IMR-90 (cell line): ENCODE data around the gene BUD23. TPM values are rescaled to one million over a fixed set of nuclear protein-coding genes. Genes with fewer than 3 reads are reported as not detected.

Source experiments
- ATAC-seq: fragments of 200-7000 bp; cut with Tn5 transposase; 2 replicates; pipeline ENCODE4 v1.9.1; 2020; ENCODE audit warnings: low read depth, mild to moderate bottlenecking, moderate library complexity
- BruUV-seq: library from RNA; stranded (reverse); fragments of 400-500 nt; replicated peaks from 2 replicates; lab custom pipeline; 2021; lab: Mats Ljungman, UMichigan
- CTCF ChIA-PET: fragments of 300-600 bp; formaldehyde crosslinking; extraction: SDS; loops from one replicate; lab custom pipeline; 2021; ENCODE audit warnings: antibody characterized with exemption; lab: Yijun Ruan, JAX
- POLR2A ChIA-PET: fragments of 300-600 bp; sonication (Branson Sonifier 250); formaldehyde crosslinking; loops from one replicate; lab custom pipeline; 2022; ENCODE audit warnings: antibody characterized with exemption; ENCODE audit not compliant: unreplicated experiment; lab: Charles Lee
- DNase-seq: peaks from one replicate; pipeline ENCODE4 v3.0.0; 2013
- H2AFZ ChIP-seq: replicated peaks from 2 replicates; pipeline ENCODE3; 2013; ENCODE audit warnings: low read length, mild to moderate bottlenecking; ENCODE audit not compliant: poor library complexity
- H2AK5ac ChIP-seq: 2 replicates; pipeline ENCODE4 v1.6.1; 2013; ENCODE audit warnings: low read depth, low read length, inconsistent platforms
- H2AK9ac ChIP-seq: replicated peaks from 2 replicates; pipeline ENCODE3; 2013; ENCODE audit warnings: mild to moderate bottlenecking, low read depth, low read length, moderate library complexity; ENCODE audit not compliant: poor library complexity
- H2BK120ac ChIP-seq: 2 replicates; pipeline ENCODE4 v1.6.1; 2013; ENCODE audit warnings: low read depth, low read length, inconsistent platforms
- H2BK15ac ChIP-seq: 3 replicates; pipeline ENCODE4 v1.6.1; 2013; ENCODE audit warnings: low read depth, low read length, inconsistent platforms
- H2BK20ac ChIP-seq: 2 replicates; pipeline ENCODE4 v1.6.1; 2013; ENCODE audit warnings: low read depth, mild to moderate bottlenecking, inconsistent platforms, low read length, moderate library complexity
- H2BK5ac ChIP-seq: 2 replicates; pipeline ENCODE4 v1.6.1; 2013; ENCODE audit warnings: mild to moderate bottlenecking, low read depth, low read length, inconsistent platforms; ENCODE audit not compliant: poor library complexity, severe bottlenecking
- H3K14ac ChIP-seq: replicated peaks from 2 replicates; pipeline ENCODE4 v1.6.1; 2013; ENCODE audit warnings: low read depth, low read length, inconsistent platforms
- H3K18ac ChIP-seq: 2 replicates; pipeline ENCODE4 v1.6.1; 2013; ENCODE audit warnings: low read depth, low read length, control low read depth
- H3K23ac ChIP-seq: 2 replicates; pipeline ENCODE4 v1.6.1; 2013; ENCODE audit warnings: low read depth, low read length, inconsistent platforms
- H3K27ac ChIP-seq: 2 replicates; pipeline ENCODE4 v1.5.1; 2013; ENCODE audit warnings: mild to moderate bottlenecking, control low read depth, low read length; ENCODE audit not compliant: insufficient read depth
- H3K27me3 ChIP-seq: 2 replicates; pipeline ENCODE4 v1.6.1; 2013; ENCODE audit warnings: low read length; ENCODE audit not compliant: control insufficient read depth, insufficient read depth
- H3K36me3 ChIP-seq: 2 replicates; pipeline ENCODE4 v1.6.1; 2013; ENCODE audit warnings: low read length, mixed read lengths; ENCODE audit not compliant: control insufficient read depth, insufficient read depth
- H3K4ac ChIP-seq: 2 replicates; pipeline ENCODE4 v1.6.1; 2013; ENCODE audit warnings: low read depth, low read length, inconsistent platforms
- H3K4me1 ChIP-seq: 2 replicates; pipeline ENCODE4 v1.6.1; 2013; ENCODE audit warnings: low read length, mixed read lengths; ENCODE audit not compliant: control insufficient read depth, insufficient read depth
- H3K4me2 ChIP-seq: 2 replicates; pipeline ENCODE4 v1.6.1; 2013; ENCODE audit warnings: low read depth, mild to moderate bottlenecking, control low read depth, low read length, moderate library complexity
- H3K4me3 ChIP-seq: 2 replicates; pipeline ENCODE4 v1.5.1; 2013; ENCODE audit warnings: low read depth, mild to moderate bottlenecking, control low read depth, low read length, moderate library complexity; ENCODE audit not compliant: insufficient read depth
- H3K56ac ChIP-seq: 2 replicates; pipeline ENCODE4 v1.6.1; 2013; ENCODE audit warnings: low read length, inconsistent platforms; ENCODE audit not compliant: insufficient read depth; ENCODE audit errors: extremely low read depth
- H3K79me1 ChIP-seq, 2 experiments: 2 replicates each; pipeline ENCODE4 v1.6.1; 2013; ENCODE audit warnings: low read length in 2 of 2, inconsistent platforms in 1 of 2, low read depth in 1 of 2
- H3K9ac ChIP-seq: 2 replicates; pipeline ENCODE4 v1.6.1; 2013; ENCODE audit warnings: low read depth, low read length, control low read depth
- H3K9me1 ChIP-seq: 2 replicates; pipeline ENCODE4 v1.6.1; 2013; ENCODE audit warnings: low read length, inconsistent platforms; ENCODE audit not compliant: insufficient read depth
- H3K9me3 ChIP-seq: 2 replicates; pipeline ENCODE4 v1.6.1; 2013; ENCODE audit warnings: low read length; ENCODE audit not compliant: control insufficient read depth, insufficient read depth
- H4K20me1 ChIP-seq: 2 replicates; pipeline ENCODE4 v1.6.1; 2013; ENCODE audit warnings: low read length, inconsistent platforms; ENCODE audit not compliant: insufficient read depth
- H4K5ac ChIP-seq: 2 replicates; pipeline ENCODE4 v1.6.1; 2013; ENCODE audit warnings: mild to moderate bottlenecking, low read depth, low read length, control low read depth
- H4K8ac ChIP-seq, 2 experiments: 2 replicates each; pipeline ENCODE4 v1.6.1; 2013; ENCODE audit warnings: low read depth in 2 of 2, low read length in 2 of 2, control low read depth in 1 of 2, inconsistent platforms in 1 of 2
- H4K91ac ChIP-seq: 2 replicates; pipeline ENCODE4 v1.6.1; 2013; ENCODE audit warnings: low read depth, low read length, inconsistent platforms; ENCODE audit not compliant: insufficient read depth
- CEBPB ChIP-seq: IDR thresholded peaks from 2 replicates; pipeline ENCODE4 v1.6.1; 2012; ENCODE audit warnings: low read depth, low read length, improper control_type of control experiment
- ELK1 ChIP-seq: fragments of 150-350 bp; IDR thresholded peaks from 2 replicates; pipeline ENCODE4 v1.6.1; 2016; ENCODE audit warnings: low read depth, mild to moderate bottlenecking, low read length, moderate library complexity, borderline replicate concordance
- MAZ ChIP-seq: IDR thresholded peaks from 2 replicates; pipeline ENCODE4 v1.6.1; 2012; ENCODE audit warnings: low read depth, mild to moderate bottlenecking, low read length, improper control_type of control experiment, moderate library complexity, borderline replicate concordance
- RAD21 ChIP-seq: IDR thresholded peaks from 2 replicates; pipeline ENCODE4 v1.6.1; 2012; ENCODE audit warnings: low read length, improper control_type of control experiment
- SMC3 ChIP-seq: fragments of 150-350 bp; IDR thresholded peaks from 2 replicates; pipeline ENCODE4 v1.6.1; 2016; ENCODE audit warnings: low read depth, mild to moderate bottlenecking, antibody characterized with exemption, low read length, moderate library complexity
- WGBS, 2 experiments: methylation state at CpG; one replicate each; pipeline versions ENCODE4 v1.1.5 to v1.1.7; 2013; ENCODE audit warnings: missing lambda C conversion rate in 2 of 2; ENCODE audit not compliant: insufficient read length in 1 of 2; ENCODE audit errors: extremely low coverage in 2 of 2; 5-methylcytosine and 5-hydroxymethylcytosine counted together
- dilution Hi-C: fragments of 300-500 bp; cut with HindIII; formaldehyde crosslinking; loops from one replicate; pipeline ENCODE4 v1.14.3; 2018; ENCODE audit warnings: low sequenced_read_pairs; ENCODE audit not compliant: unreplicated experiment
- in situ Hi-C: fragments of 300-500 bp; cut with MboI; formaldehyde crosslinking; loops from 3 replicates; pipeline ENCODE4 v1.14.3; 2019; ENCODE audit warnings: low sequenced_read_pairs, inconsistent platforms, mixed read lengths
- intact Hi-C: fragments of 100-400 bp; cut with micrococcal nuclease; formaldehyde crosslinking; loops from 2 replicates; pipeline ENCODE4 v1.10.0; 2022
- polyA plus RNA-seq, 3 experiments: library from polyadenylated mRNA; depleted of rRNA; stranded (reverse); fragments of >200 nt; gene quantifications; 2 replicates each; pipeline ENCODE4 v1.2.3, GENCODE V29; 2012; ENCODE audit warnings: low replicate concordance in 1 of 3
- total RNA-seq: library from RNA; depleted of rRNA; stranded (reverse); fragments of >200 nt; gene quantifications from 2 replicates; pipeline ENCODE4 v1.2.3, GENCODE V29; 2012

BUD23 gene
- total and polyA plus RNA-seq, 2 of the 4 experiments (the other 2 are of a cell fraction) = 35.7 to 65.2 TPM

- TF ChIP-seq SMC3 (no peak), RAD21 (no peak), CEBPB (no peak)
Measured at GRCh38 chr7:73683788-73684693, 644 bp downstream of the BUD23 start (continued).

- no peak overlapping the region for H2AK9ac ChIP-seq
- H3K9me3 ChIP-seq = no peaks in the 10 kb centered on the region
- peaks cover 13% of the 10 kb centered on the region for H3K4me1 ChIP-seq
- no peak overlapping the region for H3K4me3 ChIP-seq
- H3K79me1 ChIP-seq = peaks cover 41 to 70% of the 10 kb centered on the region in 2 experiments
- WGBS, 2 experiments = 95% methylated on average over 13 of the region's 18 CpGs; no CpG with 5 or more reads in 1 of the 2 experiments
- DNase-seq = no peak
- in situ Hi-C loops (no loop called here), intact Hi-C loops (no loop called here), dilution Hi-C loops (no loop called here)
- no peak overlapping the region for H3K4ac ChIP-seq
- H3K27ac ChIP-seq = no peak overlapping the region
- H4K5ac ChIP-seq = no peak overlapping the region
- no peak for ATAC-seq
- no TSS peak for BruUV-seq
- no peak overlapping the region for H2AFZ ChIP-seq
- no peak overlapping the region for H3K23ac ChIP-seq
- no peak overlapping the region for H3K56ac ChIP-seq
- no peak overlapping the region for H4K8ac ChIP-seq
- H2BK20ac ChIP-seq = no peak overlapping the region
- H3K9me1 ChIP-seq = peaks cover 7% of the 10 kb centered on the region; the same call in 1 of the 2 replicates
- no peak for TF ChIP-seq ELK1
- no peak for TF ChIP-seq MAZ
- H3K27me3 ChIP-seq = no peaks in the 10 kb centered on the region
- H2BK15ac ChIP-seq = no peak overlapping the region
- no peak overlapping the region for H3K4me2 ChIP-seq
- ChIA-PET CTCF (no interaction called here), POLR2A (no interaction called here)
- no peak overlapping the region for H3K14ac ChIP-seq
- no peak overlapping the region for H2BK5ac ChIP-seq
- H2AK5ac ChIP-seq = no peak overlapping the region
- H3K9ac ChIP-seq = no peak overlapping the region
- peaks cover 7% of the 10 kb centered on the region; the same call in 1 of the 2 replicates for H4K20me1 ChIP-seq
- H3K36me3 ChIP-seq = peaks cover 18% of the 10 kb centered on the region
- H2BK120ac ChIP-seq = no peak overlapping the region
- H4K91ac ChIP-seq = no peak overlapping the region
- no peak overlapping the region for H3K18ac ChIP-seq
Measured at GRCh38 chr7:73685311-73685710, 1.9 kb downstream of the BUD23 start.
